Activated T-cell treated with anti-CD3 and anti-CD28 coated beads, Interleukin-2, amount 50 U/mL, for 24 hours (primary cell): ENCODE data around the gene ADTRP.

Experiments
- DNase-seq: peaks from one replicate; pipeline ENCODE4 v3.0.0-alpha.2; 2020
- H3K27ac Mint-ChIP-seq: 2 replicates; pipeline ENCODE4 v1.8.0; 2020; ENCODE audit warnings: mild to moderate bottlenecking, mixed read lengths
- H3K27me3 Mint-ChIP-seq: 2 replicates; pipeline ENCODE4 v1.8.0; 2020; ENCODE audit warnings: mixed read lengths
- H3K36me3 Mint-ChIP-seq: 2 replicates; pipeline ENCODE4 v1.8.0; 2020; ENCODE audit warnings: low read depth, mixed read lengths
- H3K4me1 Mint-ChIP-seq: 2 replicates; pipeline ENCODE4 v1.8.0; 2020; ENCODE audit warnings: low read depth, mixed read lengths
- H3K4me3 Mint-ChIP-seq: 2 replicates; pipeline ENCODE4 v1.8.0; 2020; ENCODE audit warnings: mild to moderate bottlenecking, moderate library complexity, mixed read lengths
- H3K9me3 Mint-ChIP-seq: 2 replicates; pipeline ENCODE4 v1.8.0; 2020; ENCODE audit warnings: mixed read lengths

ADTRP gene

GRCh38 chr6:11762794-11763459, 15.7 kb downstream of the ADTRP start:
- Mint-ChIP-seq H3K27me3 (peaks cover 3% of the 10 kb centered on the region), H3K36me3 (no peaks in the 10 kb centered on the region), H3K27ac (no peak overlapping the region), H3K4me3 (no peak overlapping the region), H3K4me1 (peaks cover 23% of the 10 kb centered on the region), H3K9me3 (no peaks in the 10 kb centered on the region)
- no peak for DNase-seq

DNA sequence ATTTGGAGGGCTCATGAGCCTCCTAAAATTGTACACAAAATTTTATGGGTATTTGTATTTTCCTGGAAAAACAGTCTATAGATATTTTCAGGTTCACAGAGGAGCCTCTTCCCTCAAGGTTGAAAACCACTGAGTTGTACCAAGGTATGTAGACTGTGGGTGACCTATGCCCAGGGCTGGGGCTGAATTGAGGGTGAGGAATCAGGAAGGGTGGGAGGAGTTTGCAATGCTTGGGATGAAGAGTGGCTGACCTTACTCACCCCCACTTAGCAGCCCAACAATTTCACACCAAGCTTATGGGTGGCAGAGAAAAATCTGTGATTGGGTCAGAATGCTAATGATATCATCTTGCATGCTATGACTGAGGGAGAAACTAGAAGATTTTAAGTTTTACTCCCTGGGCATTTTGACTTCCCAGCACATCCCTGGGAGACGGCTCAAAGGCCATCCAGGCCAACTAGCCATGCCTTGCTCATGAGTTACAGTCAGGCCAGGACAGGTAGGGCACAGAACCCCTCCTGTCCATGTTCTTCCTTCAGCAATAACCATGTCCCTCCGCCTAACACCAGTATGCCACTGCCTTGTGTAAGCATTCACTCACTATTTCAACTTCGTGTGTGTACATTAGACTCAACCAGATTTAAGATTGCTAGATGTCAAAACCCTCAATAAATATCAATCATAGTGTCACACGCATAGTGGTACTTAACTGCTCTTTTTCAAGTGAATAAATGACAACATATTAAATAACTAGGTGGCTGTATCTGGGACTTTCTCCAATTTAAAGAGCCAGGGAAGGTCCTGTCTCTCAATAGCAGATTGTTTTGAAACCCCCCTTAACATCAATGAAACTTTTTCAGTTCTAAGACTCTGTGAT, 16.6 kb downstream of the ADTRP start:
- Mint-ChIP-seq H3K36me3 (no peaks in the 10 kb centered on the region), H3K9me3 (peaks cover 3% of the 10 kb centered on the region), H3K27ac (no peak overlapping the region), H3K4me3 (no peak overlapping the region), H3K4me1 (peaks cover 21% of the 10 kb centered on the region), H3K27me3 (peaks cover 3% of the 10 kb centered on the region)
- DNase-seq: no peak

DNA sequence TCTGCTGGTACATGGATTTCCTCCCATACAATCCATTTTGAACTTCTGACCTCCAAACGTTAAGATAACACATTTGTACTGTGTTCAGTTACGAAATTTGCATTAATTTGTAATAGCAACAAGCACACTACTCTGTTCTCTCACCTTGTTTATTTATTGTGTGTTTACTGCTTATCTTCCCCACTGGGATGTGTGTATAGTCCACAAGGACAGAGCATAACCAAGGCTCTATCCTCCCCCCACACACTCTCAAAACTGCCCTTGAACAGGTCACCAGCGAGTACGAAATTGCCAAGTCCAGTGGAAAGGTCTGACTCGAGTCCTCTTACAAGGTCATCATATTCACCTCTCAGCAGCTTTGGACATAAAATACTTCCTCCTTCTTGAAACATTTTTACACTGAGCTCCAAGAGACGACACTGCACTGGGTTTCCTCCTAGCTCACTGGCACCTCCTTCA, 18.6 kb downstream of the ADTRP start:
- Mint-ChIP-seq H3K36me3 (no peaks in the 10 kb centered on the region), H3K4me3 (no peak overlapping the region), H3K9me3 (peaks cover 3% of the 10 kb centered on the region), H3K4me1 (peaks cover 21% of the 10 kb centered on the region), H3K27ac (no peak overlapping the region), H3K27me3 (peaks cover 2% of the 10 kb centered on the region)
- no peak for DNase-seq

DNA sequence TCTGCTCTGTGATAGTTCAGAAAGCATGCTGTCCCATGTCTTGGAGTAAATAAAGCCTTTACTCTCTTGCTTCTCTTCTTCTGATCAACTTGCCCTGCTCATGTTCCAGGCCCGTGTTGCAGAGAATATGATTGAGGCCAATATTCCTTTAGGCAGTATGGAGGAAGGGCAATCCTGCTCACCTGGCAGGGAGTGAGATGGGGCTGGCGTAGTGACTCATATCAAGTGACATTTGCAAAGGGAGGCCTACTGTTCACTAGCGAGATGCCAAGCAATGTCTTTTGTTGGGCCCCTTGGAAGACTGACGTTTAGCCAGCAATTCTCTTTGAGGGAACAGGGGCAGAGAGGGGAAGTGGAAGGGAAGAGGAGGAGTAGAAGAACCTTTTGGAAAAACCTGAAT, 19.7 kb downstream of the ADTRP start:
- H3K4me1 Mint-ChIP-seq: peaks cover 15% of the 10 kb centered on the region
- no peak overlapping the region for H3K27ac Mint-ChIP-seq
- no peak overlapping the region for H3K4me3 Mint-ChIP-seq
- H3K27me3 Mint-ChIP-seq: no peaks in the 10 kb centered on the region
- peaks cover 3% of the 10 kb centered on the region for H3K9me3 Mint-ChIP-seq
- no peaks in the 10 kb centered on the region for H3K36me3 Mint-ChIP-seq
- DNase-seq: no peak

GRCh38 chr6:11756726-11757125, 21.9 kb downstream of the ADTRP start:
- Mint-ChIP-seq H3K27ac (no peak overlapping the region), H3K27me3 (peaks cover 2% of the 10 kb centered on the region)

GRCh38 chr6:11756292-11756691, 22.3 kb downstream of the ADTRP start:
- Mint-ChIP-seq H3K27ac (no peak overlapping the region), H3K27me3 (peaks cover 3% of the 10 kb centered on the region), H3K4me3 (no peak overlapping the region), H3K9me3 (peaks cover 3% of the 10 kb centered on the region), H3K36me3 (no peaks in the 10 kb centered on the region), H3K4me1 (peaks cover 14% of the 10 kb centered on the region)
- no peak for DNase-seq

More at GRCh38 chr6:11756726-11757125, 21.9 kb downstream of the ADTRP start:
- Mint-ChIP-seq H3K9me3 (peaks cover 3% of the 10 kb centered on the region), H3K4me3 (no peak overlapping the region), H3K4me1 (peaks cover 14% of the 10 kb centered on the region), H3K36me3 (no peaks in the 10 kb centered on the region)
- no peak for DNase-seq

GRCh38 chr6:11755725-11756124, 22.9 kb downstream of the ADTRP start:
- Mint-ChIP-seq H3K27ac (no peak overlapping the region), H3K36me3 (no peaks in the 10 kb centered on the region), H3K27me3 (peaks cover 3% of the 10 kb centered on the region), H3K4me1 (peaks cover 14% of the 10 kb centered on the region), H3K4me3 (no peak overlapping the region), H3K9me3 (peaks cover 3% of the 10 kb centered on the region)
- no peak for DNase-seq

- no peaks in the 10 kb centered on the region for H3K36me3 Mint-ChIP-seq
- H3K27me3 Mint-ChIP-seq: peaks cover 3% of the 10 kb centered on the region
- DNase-seq: no peak
- no peak overlapping the region for H3K4me3 Mint-ChIP-seq
- no peak overlapping the region for H3K27ac Mint-ChIP-seq
- peaks cover 3% of the 10 kb centered on the region for H3K9me3 Mint-ChIP-seq
- H3K4me1 Mint-ChIP-seq: peaks cover 14% of the 10 kb centered on the region
These were observed 23.9 kb downstream of the ADTRP start for GRCh38 chr6:11754625-11755271.

GRCh38 chr6:11753798-11754197, 24.8 kb downstream of the ADTRP start:
- DNase-seq: no peak
- H3K4me3 Mint-ChIP-seq: no peak overlapping the region
- H3K4me1 Mint-ChIP-seq: peaks cover 14% of the 10 kb centered on the region
- H3K27ac Mint-ChIP-seq: no peak overlapping the region
- H3K36me3 Mint-ChIP-seq: no peaks in the 10 kb centered on the region
- peaks cover 3% of the 10 kb centered on the region for H3K9me3 Mint-ChIP-seq
- H3K27me3 Mint-ChIP-seq: peaks cover 3% of the 10 kb centered on the region

- H3K4me3 Mint-ChIP-seq: no peak overlapping the region
- H3K9me3 Mint-ChIP-seq: peaks cover 1% of the 10 kb centered on the region
- peaks cover 12% of the 10 kb centered on the region for H3K4me1 Mint-ChIP-seq
- no peak overlapping the region for H3K27ac Mint-ChIP-seq
- no peaks in the 10 kb centered on the region for H3K36me3 Mint-ChIP-seq
- peaks cover 3% of the 10 kb centered on the region for H3K27me3 Mint-ChIP-seq
- no peak for DNase-seq
These were observed 26.2 kb downstream of the ADTRP start for GRCh38 chr6:11752360-11752759.

DNA sequence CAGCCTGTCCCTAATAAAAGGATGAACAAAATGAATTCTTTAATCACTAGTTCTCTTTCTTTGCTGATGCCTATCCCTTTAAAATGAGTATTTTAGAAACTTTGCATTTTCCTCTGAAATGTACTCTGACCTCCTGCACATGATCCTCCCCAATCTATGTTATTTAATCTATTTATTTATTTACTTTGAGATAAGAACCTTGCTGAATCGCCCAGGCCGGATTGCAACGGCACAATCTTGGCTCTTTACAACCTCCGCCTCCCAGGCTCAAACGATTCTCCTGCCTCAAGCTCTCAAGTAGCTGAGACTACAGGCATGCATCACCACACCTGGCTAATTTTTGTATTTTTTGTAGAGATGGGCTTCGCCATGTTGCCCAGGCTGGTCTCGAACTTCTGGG, 27.9 kb downstream of the ADTRP start:
- peaks cover 3% of the 10 kb centered on the region for H3K27me3 Mint-ChIP-seq
- DNase-seq: no peak
- H3K27ac Mint-ChIP-seq: no peak overlapping the region
- peaks cover 2% of the 10 kb centered on the region for H3K4me1 Mint-ChIP-seq
- no peaks in the 10 kb centered on the region for H3K9me3 Mint-ChIP-seq
- no peaks in the 10 kb centered on the region for H3K36me3 Mint-ChIP-seq
- no peak overlapping the region for H3K4me3 Mint-ChIP-seq

DNA sequence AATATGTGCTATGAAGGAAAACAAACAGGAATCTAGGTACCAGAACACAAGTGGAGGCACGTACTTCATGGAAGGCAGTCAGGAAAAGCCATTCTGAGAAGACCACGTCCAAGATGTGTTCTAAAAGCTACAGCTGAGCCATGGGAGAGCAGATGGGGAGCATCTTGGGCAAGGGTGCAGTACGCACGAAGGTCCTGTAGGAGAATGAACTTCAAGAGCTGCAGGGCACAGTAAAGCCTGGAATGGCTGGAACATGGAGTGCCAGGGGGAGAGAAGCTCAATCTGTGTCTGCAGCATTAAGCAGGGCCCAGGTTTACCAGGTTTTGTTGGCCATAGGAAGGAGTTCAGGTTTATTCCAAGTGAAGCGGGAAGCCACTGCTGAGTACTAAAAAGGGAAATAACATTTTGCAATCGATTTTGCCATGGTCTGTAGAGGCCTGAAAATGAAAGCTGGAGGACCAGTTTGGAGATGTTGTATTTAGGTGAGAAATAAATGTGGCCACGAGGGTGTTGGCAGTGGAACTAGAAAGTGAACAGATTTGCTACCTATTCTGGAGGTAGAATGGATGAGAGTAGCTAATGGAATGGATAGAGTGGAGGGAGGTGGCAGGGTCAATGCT, 29.9 kb downstream of the ADTRP start:
- Mint-ChIP-seq H3K4me3 (no peak overlapping the region), H3K4me1 (peaks cover 1% of the 10 kb centered on the region), H3K36me3 (no peaks in the 10 kb centered on the region), H3K27ac (no peak overlapping the region), H3K27me3 (peaks cover 3% of the 10 kb centered on the region), H3K9me3 (peaks cover 4% of the 10 kb centered on the region)
- DNase-seq: no peak

- Mint-ChIP-seq H3K4me3 (no peak overlapping the region), H3K4me1 (peaks cover 1% of the 10 kb centered on the region), H3K9me3 (peaks cover 4% of the 10 kb centered on the region), H3K27ac (no peak overlapping the region), H3K27me3 (peaks cover 3% of the 10 kb centered on the region), H3K36me3 (no peaks in the 10 kb centered on the region)
- DNase-seq: no peak
These were observed 31.6 kb downstream of the ADTRP start for GRCh38 chr6:11747021-11747420.

- Mint-ChIP-seq H3K9me3 (peaks cover 4% of the 10 kb centered on the region), H3K36me3 (no peaks in the 10 kb centered on the region), H3K27ac (no peak overlapping the region), H3K27me3 (peaks cover 3% of the 10 kb centered on the region), H3K4me3 (no peak overlapping the region), H3K4me1 (peaks cover 20% of the 10 kb centered on the region)
- no peak for DNase-seq
These were observed 33.9 kb downstream of the ADTRP start for GRCh38 chr6:11744753-11745152.
